Measurements from ENCODE around the gene GRM1.

Gene GRM1

DNA sequence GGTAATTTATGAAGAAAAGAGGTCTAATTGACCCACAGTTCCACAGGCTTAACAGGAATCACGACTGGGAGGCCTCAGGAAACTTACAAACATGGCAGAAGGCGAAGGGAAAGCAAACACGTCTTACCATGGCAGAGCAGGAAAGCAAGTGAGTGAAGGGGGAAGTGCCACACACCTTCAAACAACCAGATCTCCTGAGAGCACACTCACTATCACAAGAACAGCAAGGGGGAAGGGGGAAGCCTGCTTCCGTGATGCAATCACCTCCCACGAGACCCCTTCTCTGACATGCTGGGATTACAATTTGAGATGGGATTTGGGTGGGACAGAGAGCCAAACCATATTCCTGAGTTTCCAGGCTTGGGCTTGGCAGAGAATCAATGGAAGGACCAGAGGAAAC is 390.7 kb downstream of the GRM1 start:
- Histone ChIP-seq H3K4me1 (ENCODE audit: insufficient read depth, low read length) (peaks cover 11% of the 10 kb centered on the region), H3K9me3 (ENCODE audit: low read length) (no peaks in the 10 kb centered on the region), H3K27me3 (ENCODE audit: insufficient read depth, low read length) (no peaks in the 10 kb centered on the region), H2AFZ (ENCODE audit: low read depth, low read length) (no peak overlapping the region), H3K36me3 (ENCODE audit: insufficient read depth, low read length) (no peaks in the 10 kb centered on the region), H3K4me3 (ENCODE audit: low read length) (no peak overlapping the region)

GRCh38 chr6:146420255-146420654 is 391.4 kb downstream of the GRM1 start:
- Histone ChIP-seq H3K27me3 (ENCODE audit: insufficient read depth, low read length) (no peaks in the 10 kb centered on the region), H3K36me3 (ENCODE audit: insufficient read depth, low read length) (no peaks in the 10 kb centered on the region), H3K9me3 (ENCODE audit: low read length) (no peaks in the 10 kb centered on the region), H2AFZ (ENCODE audit: low read depth, low read length) (no peak overlapping the region), H3K4me3 (ENCODE audit: low read length) (no peak overlapping the region), H3K4me1 (ENCODE audit: insufficient read depth, low read length) (peaks cover 11% of the 10 kb centered on the region)

DNA sequence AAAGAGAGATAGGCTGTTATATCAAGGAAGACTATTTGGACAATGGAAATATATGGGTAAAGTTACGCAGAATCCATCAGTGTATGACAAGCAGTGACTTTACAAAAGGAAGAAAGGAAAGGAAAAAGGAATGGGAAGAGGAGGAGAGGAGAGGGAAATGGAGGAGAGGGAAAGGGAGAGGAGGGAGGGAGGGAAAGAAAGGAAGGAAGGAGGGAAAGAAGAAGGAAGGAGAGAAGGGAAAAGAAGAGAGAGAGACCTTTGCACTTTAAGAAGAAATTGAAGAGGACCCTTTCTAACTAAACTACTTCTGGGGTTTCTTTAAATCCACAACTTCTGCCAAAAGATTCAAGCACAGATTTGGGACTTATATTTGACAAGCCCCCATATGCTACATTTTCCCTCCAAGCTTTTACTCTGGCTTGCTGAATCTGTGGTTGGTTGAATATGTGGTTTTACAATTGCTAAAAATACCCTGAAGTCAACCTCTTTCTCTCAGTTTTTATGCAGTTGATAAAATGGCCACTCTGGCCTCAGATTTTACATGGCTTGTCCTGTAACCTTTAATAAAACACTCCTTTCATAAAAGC is 394.0 kb downstream of the GRM1 start:
- peak overlapping the region; percentile 91 for H2AFZ ChIP-seq (ENCODE audit: low read depth, low read length)
- peaks cover 11% of the 10 kb centered on the region for H3K4me1 ChIP-seq (ENCODE audit: insufficient read depth, low read length)
- no peaks in the 10 kb centered on the region for H3K27me3 ChIP-seq (ENCODE audit: insufficient read depth, low read length)
- H3K9me3 ChIP-seq (ENCODE audit: low read length), result no peaks in the 10 kb centered on the region
- peak overlapping the region; percentile 1 for H3K4me3 ChIP-seq (ENCODE audit: low read length)
- no peaks in the 10 kb centered on the region for H3K36me3 ChIP-seq (ENCODE audit: insufficient read depth, low read length)

DNA sequence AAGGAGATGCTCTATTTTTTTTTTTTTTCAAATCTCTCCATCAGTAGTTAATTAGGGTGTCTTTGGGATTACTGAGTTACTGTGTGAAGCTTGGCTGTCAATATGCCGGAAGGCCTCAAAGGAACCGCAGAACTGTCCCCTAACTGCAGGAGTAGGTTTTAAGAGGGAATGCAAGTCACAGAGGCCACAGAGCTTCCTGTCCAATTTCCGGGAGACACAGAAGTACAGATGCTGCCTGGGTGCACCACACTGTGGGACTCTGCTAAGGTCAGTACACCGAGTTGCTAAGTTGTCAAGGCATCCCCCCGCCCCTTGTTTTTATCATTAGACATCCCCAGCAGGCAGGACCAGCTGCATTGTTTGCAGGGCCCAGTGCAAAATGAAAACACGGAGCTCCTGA is 394.6 kb downstream of the GRM1 start:
- Histone ChIP-seq H3K4me3 (ENCODE audit: low read length) (peak overlapping the region; percentile 1), H2AFZ (ENCODE audit: low read depth, low read length) (peak overlapping the region; percentile 91), H3K27me3 (ENCODE audit: insufficient read depth, low read length) (no peaks in the 10 kb centered on the region), H3K4me1 (ENCODE audit: insufficient read depth, low read length) (peaks cover 11% of the 10 kb centered on the region), H3K9me3 (ENCODE audit: low read length) (no peaks in the 10 kb centered on the region), H3K36me3 (ENCODE audit: insufficient read depth, low read length) (no peaks in the 10 kb centered on the region)

DNA sequence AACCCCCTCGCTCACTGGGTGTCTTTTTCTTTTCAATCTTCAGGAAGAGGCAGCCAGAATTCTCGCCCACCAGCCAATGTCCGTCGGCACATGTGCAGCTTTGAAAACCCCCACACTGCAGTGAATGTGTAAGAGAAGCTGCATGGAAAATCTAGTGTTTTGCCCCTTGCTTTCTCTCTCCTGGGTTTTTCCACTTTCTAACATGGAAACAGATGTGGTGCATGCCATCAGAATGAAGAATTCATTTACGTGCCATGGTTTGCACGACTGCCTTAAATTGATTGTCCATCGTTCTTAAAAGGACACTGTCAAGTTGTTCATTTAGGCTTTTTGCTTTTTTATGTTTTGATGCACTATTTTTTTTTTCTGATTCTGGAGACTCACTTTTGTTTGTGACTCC is 397.7 kb downstream of the GRM1 start:
- H3K4me1 ChIP-seq (ENCODE audit: insufficient read depth, low read length), result peaks cover 21% of the 10 kb centered on the region
- no peak overlapping the region for H3K4me3 ChIP-seq (ENCODE audit: low read length)
- no peaks in the 10 kb centered on the region for H3K36me3 ChIP-seq (ENCODE audit: insufficient read depth, low read length)
- H3K27me3 ChIP-seq (ENCODE audit: insufficient read depth, low read length), result no peaks in the 10 kb centered on the region
- H3K9me3 ChIP-seq (ENCODE audit: low read length), result no peaks in the 10 kb centered on the region
- H2AFZ ChIP-seq (ENCODE audit: low read depth, low read length), result no peak overlapping the region

DNA sequence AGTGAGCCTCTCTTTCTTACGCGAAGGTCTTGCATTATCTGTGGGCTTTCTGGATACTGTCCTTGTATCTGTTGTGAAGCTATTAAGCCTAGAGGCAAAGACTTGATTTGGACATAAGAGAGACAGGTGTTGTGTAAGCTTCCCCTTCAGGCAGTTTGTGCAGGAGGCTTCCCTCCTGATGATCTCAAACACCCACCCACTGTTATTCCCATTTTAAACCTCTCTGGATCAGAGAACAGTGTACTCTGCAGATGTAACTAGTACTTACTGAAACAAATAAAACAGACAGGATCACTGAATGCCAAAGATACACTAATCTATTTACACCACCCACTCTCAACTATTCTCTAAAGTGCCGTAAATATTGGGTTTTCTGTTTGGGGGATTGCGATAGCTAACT is 401.0 kb downstream of the GRM1 start:
- Histone ChIP-seq H3K36me3 (ENCODE audit: insufficient read depth, low read length) (no peaks in the 10 kb centered on the region), H3K4me1 (ENCODE audit: insufficient read depth, low read length) (peaks cover 10% of the 10 kb centered on the region), H3K27me3 (ENCODE audit: insufficient read depth, low read length) (no peaks in the 10 kb centered on the region), H3K9me3 (ENCODE audit: low read length) (no peaks in the 10 kb centered on the region), H3K4me3 (ENCODE audit: low read length) (no peak overlapping the region), H2AFZ (ENCODE audit: low read depth, low read length) (no peak overlapping the region)

GRCh38 chr6:146433881-146434731 is 405.2 kb downstream of the GRM1 start:
- no peaks in the 10 kb centered on the region for H3K9me3 ChIP-seq (ENCODE audit: low read length)
- H3K36me3 ChIP-seq (ENCODE audit: insufficient read depth, low read length), result no peaks in the 10 kb centered on the region
- peaks cover 7% of the 10 kb centered on the region for H3K4me1 ChIP-seq (ENCODE audit: insufficient read depth, low read length)
- H3K27me3 ChIP-seq (ENCODE audit: insufficient read depth, low read length), result no peaks in the 10 kb centered on the region
- no peak overlapping the region for H2AFZ ChIP-seq (ENCODE audit: low read depth, low read length)
- H3K4me3 ChIP-seq (ENCODE audit: low read length), result no peak overlapping the region

GRCh38 chr6:146434732-146435390 is 406.0 kb downstream of the GRM1 start:
- Histone ChIP-seq H3K4me3 (ENCODE audit: low read length) (no peak overlapping the region), H3K27me3 (ENCODE audit: insufficient read depth, low read length) (no peaks in the 10 kb centered on the region), H3K4me1 (ENCODE audit: insufficient read depth, low read length) (peaks cover under 1% of the 10 kb centered on the region), H3K36me3 (ENCODE audit: insufficient read depth, low read length) (no peaks in the 10 kb centered on the region), H3K9me3 (ENCODE audit: low read length) (no peaks in the 10 kb centered on the region), H2AFZ (ENCODE audit: low read depth, low read length) (no peak overlapping the region)

GRCh38 chr6:146441907-146442306 is 413.0 kb downstream of the GRM1 start:
- Histone ChIP-seq H3K27me3 (ENCODE audit: insufficient read depth, low read length) (no peaks in the 10 kb centered on the region), H3K4me3 (ENCODE audit: low read length) (no peak overlapping the region), H3K36me3 (ENCODE audit: insufficient read depth, low read length) (no peaks in the 10 kb centered on the region), H2AFZ (ENCODE audit: low read depth, low read length) (no peak overlapping the region), H3K9me3 (ENCODE audit: low read length) (no peaks in the 10 kb centered on the region), H3K4me1 (ENCODE audit: insufficient read depth, low read length) (no peaks in the 10 kb centered on the region)

DNA sequence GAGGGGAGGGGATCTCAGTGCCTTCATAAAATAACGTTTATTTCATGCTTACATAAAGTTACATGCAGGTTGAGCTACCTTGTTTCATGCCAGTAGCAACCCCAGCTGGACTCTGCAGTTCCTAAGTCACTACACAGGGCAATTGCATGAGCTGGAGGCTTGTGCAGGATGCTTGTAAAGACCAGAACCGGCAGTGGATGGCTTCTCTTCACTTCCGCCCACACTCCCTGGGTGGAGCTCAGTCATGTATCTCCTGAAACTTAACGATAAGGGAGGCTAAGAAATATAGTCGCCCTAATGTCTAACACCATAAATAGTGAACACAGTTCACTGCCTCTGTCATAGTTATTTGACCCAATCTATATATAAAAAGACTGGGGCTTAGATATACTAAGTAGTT is 415.3 kb downstream of the GRM1 start:
- Histone ChIP-seq H3K4me3 (ENCODE audit: low read length) (no peak overlapping the region), H3K36me3 (ENCODE audit: insufficient read depth, low read length) (no peaks in the 10 kb centered on the region), H3K9me3 (ENCODE audit: low read length) (no peaks in the 10 kb centered on the region), H3K4me1 (ENCODE audit: insufficient read depth, low read length) (no peaks in the 10 kb centered on the region), H2AFZ (ENCODE audit: low read depth, low read length) (no peak overlapping the region), H3K27me3 (ENCODE audit: insufficient read depth, low read length) (no peaks in the 10 kb centered on the region)

DNA sequence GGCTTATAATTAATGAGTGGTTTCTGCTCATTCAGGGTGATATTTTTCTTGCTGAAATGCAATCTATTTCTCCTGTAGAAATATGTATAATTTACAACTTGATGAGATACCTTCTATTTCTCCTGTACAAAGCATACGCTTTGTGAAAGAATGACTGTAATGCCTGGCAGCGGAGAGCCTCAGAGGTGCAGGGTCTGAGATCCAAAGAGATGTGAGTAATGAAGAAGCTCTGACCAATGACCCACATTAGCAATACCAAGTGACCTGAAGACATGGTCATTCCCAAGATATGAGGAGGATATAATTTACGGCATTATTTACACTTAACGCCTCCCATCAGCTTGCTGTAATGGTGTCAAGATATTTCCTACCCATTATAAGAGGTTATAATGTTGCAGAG is 416.4 kb downstream of the GRM1 start:
- Histone ChIP-seq H3K4me3 (ENCODE audit: low read length) (no peak overlapping the region), H2AFZ (ENCODE audit: low read depth, low read length) (no peak overlapping the region), H3K36me3 (ENCODE audit: insufficient read depth, low read length) (no peaks in the 10 kb centered on the region), H3K9me3 (ENCODE audit: low read length) (no peaks in the 10 kb centered on the region), H3K4me1 (ENCODE audit: insufficient read depth, low read length) (no peaks in the 10 kb centered on the region), H3K27me3 (ENCODE audit: insufficient read depth, low read length) (no peaks in the 10 kb centered on the region)

- Histone ChIP-seq H3K36me3 (ENCODE audit: insufficient read depth, low read length) (no peaks in the 10 kb centered on the region), H2AFZ (ENCODE audit: low read depth, low read length) (no peak overlapping the region), H3K4me1 (ENCODE audit: insufficient read depth, low read length) (no peaks in the 10 kb centered on the region)
Observed at GRCh38 chr6:146456886-146457285, 428.0 kb downstream of the GRM1 start.

DNA sequence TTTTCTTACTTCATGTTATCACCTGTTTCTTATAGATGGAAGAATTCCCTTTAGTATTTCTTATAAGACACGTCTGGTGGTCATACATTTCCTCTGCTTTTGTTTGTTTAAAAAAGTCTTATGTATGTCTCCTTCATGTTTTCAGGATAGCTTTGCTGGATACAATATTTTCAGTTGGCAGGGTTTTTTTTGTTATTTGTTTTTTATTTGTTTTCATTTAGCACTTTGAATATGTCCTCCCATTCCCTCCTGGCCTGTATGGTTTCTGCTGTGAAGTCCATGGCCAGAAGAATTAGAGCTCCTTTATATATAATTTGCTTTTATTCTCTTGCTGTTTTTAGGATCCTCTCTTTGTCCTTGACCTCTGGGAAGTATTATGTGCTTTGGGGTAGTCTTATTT is 432.1 kb downstream of the GRM1 start:
- Histone ChIP-seq H3K9me3 (ENCODE audit: low read length) (no peaks in the 10 kb centered on the region), H3K4me1 (ENCODE audit: insufficient read depth, low read length) (no peaks in the 10 kb centered on the region), H3K4me3 (ENCODE audit: low read length) (no peak overlapping the region), H2AFZ (ENCODE audit: low read depth, low read length) (no peak overlapping the region), H3K27me3 (ENCODE audit: insufficient read depth, low read length) (no peaks in the 10 kb centered on the region), H3K36me3 (ENCODE audit: insufficient read depth, low read length) (no peaks in the 10 kb centered on the region)

More at GRCh38 chr6:146456886-146457285, 428.0 kb downstream of the GRM1 start:
- no peak overlapping the region for H3K4me3 ChIP-seq (ENCODE audit: low read length)
- no peaks in the 10 kb centered on the region for H3K27me3 ChIP-seq (ENCODE audit: insufficient read depth, low read length)
- no peaks in the 10 kb centered on the region for H3K9me3 ChIP-seq (ENCODE audit: low read length)

All from neuron (in vitro differentiated cells).